ENCODE data around the gene FUT3. TPM values are rescaled to one million over a fixed set of nuclear protein-coding genes. Genes with fewer than 3 reads are reported as not detected.

The FUT3 gene
- total and polyA plus RNA-seq, 2 of the 8 experiments (the other 6 are each of a cell fraction or from before 2014, with no cell fraction given) = 0.15 to 0.63 TPM

DNA sequence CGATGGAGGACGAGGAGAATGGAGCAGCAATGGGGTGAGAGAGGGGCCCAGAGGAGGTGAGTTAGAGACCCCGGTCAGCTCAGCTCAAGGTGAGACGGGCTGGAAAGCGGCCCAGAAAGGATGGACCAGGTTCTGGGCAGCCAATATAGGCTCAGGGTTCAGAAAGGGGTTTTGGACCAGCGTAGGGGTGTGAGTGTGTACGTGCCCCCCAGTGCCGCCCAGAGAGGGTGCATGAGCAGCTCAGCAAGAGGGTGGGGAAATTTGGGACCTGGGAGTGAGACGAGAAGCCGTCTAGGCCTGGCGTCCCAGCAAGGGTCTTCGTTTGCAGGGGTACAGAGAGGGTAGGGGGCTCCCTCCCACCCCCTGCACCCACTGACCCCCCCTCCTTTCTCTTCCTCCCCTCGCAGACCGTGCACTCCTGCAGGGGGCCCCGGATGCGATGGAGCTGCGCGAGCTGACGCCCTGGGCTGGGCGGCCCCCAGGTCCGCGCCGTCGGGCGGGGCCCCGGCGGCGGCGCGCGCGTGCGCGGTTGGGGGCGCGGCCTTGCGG is 23.8 kb downstream of the FUT3 start:
- no peak overlapping the region for H3K14ac ChIP-seq (ENCODE audit: insufficient read length)
- peaks cover 0 to 8% (median 6%) of the 10 kb centered on the region in 4 experiments; a peak in 6 of 7 replicates for H3K4me1 ChIP-seq (replicated peaks in 1 of 4; ENCODE audit: control insufficient read depth in 3 of 4, insufficient read depth in 4 of 4, low read length in 3 of 4)
- ChIA-PET CTCF (ENCODE audit: partially characterized antibody) (interaction anchor here (0.9 to 7.8 kb wide), 10 partner anchors 12 to 195 kb away, joined by 3 to 58 read pairs (median 5); partner anchors contain the start of genes FUT6, NDUFA11, NRTN and VMAC), POLR2A (ENCODE audit: partially characterized antibody) (interaction anchor here (0.7 to 5.9 kb wide), 35 partner anchors 9 to 1483 kb away, joined by 3 to 43 read pairs (median 6); partner anchors contain the start of genes DUS3L, FUT3, NDUFA11 and NRTN)
- H2AK5ac ChIP-seq (ENCODE audit: low read depth, low read length) = no peak overlapping the region
- H2AFZ ChIP-seq (ENCODE audit: low read length) = no peak overlapping the region
- peak overlapping the region; percentile 74 for H4K5ac ChIP-seq (ENCODE audit: insufficient read length, low read depth, low read length)
- no peaks in the 10 kb centered on the region; a peak in 1 of 7 replicates for H3K27me3 ChIP-seq (replicated peaks in 1 of 4; ENCODE audit: control insufficient read depth in 3 of 4, extremely low read depth in 1 of 4, insufficient read depth in 3 of 4, low read length in 3 of 4)
- H2BK120ac ChIP-seq (replicated peaks; ENCODE audit: low read depth, low read length) = no peak overlapping the region
- H3K23ac ChIP-seq (ENCODE audit: insufficient read length) = no peak overlapping the region
- H2BK5ac ChIP-seq (ENCODE audit: low read depth, low read length) = no peak overlapping the region; the same call in 1 of the 2 replicates
- peak overlapping the region; percentile 97; the same call in 1 of the 2 replicates for H4K8ac ChIP-seq (ENCODE audit: extremely low read depth, insufficient read depth, low read length)
- 0 out of 2 replicates have a peak overlapping the region, but pooled peaks have one; percentile 9 for H2BK12ac ChIP-seq (ENCODE audit: low read depth, low read length)
- 0 out of 2 replicates have a peak overlapping the region, but pooled peaks have one; percentile 48 for H2BK20ac ChIP-seq (ENCODE audit: low read length)
- H3K4me3 ChIP-seq (ENCODE audit: extremely low read depth in 1 of 4, insufficient read depth in 2 of 4, low read depth in 3 of 4, low read length in 4 of 4) = peak overlapping the region; percentile 72 to 89 (median 76); a peak in 6 of 8 replicates
- H2BK15ac ChIP-seq (ENCODE audit: low read length) = no peak overlapping the region
- H3K4ac ChIP-seq (replicated peaks; ENCODE audit: insufficient read length, low read depth, low read length) = no peak overlapping the region
- H3K9ac ChIP-seq (replicated peaks in 1 of 4; ENCODE audit: extremely low read depth in 1 of 4, low read depth in 3 of 4, low read length in 3 of 4) = peak overlapping the region in 2 of 4 experiments; percentile 90 to 93; a peak in 4 of 7 replicates
- H3K79me2 ChIP-seq (ENCODE audit: control insufficient read depth in 1 of 2, insufficient read depth in 2 of 2, low read length in 2 of 2) = no peaks in the 10 kb centered on the region
- H3K27ac ChIP-seq (ENCODE audit: low read depth, low read length) = no peak overlapping the region; the same call in 1 of the 2 replicates
- H4K20me1 ChIP-seq (replicated peaks in 1 of 2; ENCODE audit: control insufficient read depth in 1 of 2, insufficient read depth in 2 of 2, low read length in 2 of 2) = peaks cover 0 to 2% of the 10 kb centered on the region in 2 experiments
- FAIRE-seq = no peak
- no peak for DNase-seq (ENCODE audit: low read depth in 1 of 2, low spot score in 2 of 2)
- H3K18ac ChIP-seq (ENCODE audit: extremely low read depth, low read length) = peak overlapping the region; percentile 32
- peak overlapping the region; percentile 67 to 99 for H3K4me2 ChIP-seq (ENCODE audit: insufficient read depth in 1 of 2, low read depth in 2 of 2, low read length in 2 of 2)
- H4K91ac ChIP-seq (replicated peaks; ENCODE audit: insufficient read length, low read length) = peak overlapping the region; percentile 17
- no peaks in the 10 kb centered on the region for H3K36me3 ChIP-seq (ENCODE audit: control insufficient read depth in 2 of 4, insufficient read depth in 4 of 4, low read length in 3 of 4)
- no peaks in the 10 kb centered on the region for H3K9me3 ChIP-seq (ENCODE audit: insufficient read depth in 2 of 2, low read depth in 1 of 2, low read length in 1 of 2)
- 18% methylated on average over 37 of the region's 37 CpGs; no CpG with 5 or more reads in 1 of the 2 experiments for WGBS, 2 experiments (ENCODE audit: extremely low coverage in 1 of 2, insufficient coverage in 1 of 2, insufficient read length in 1 of 2, insufficient replicate concordance in 2 of 2, low coverage in 1 of 2, low lambda C conversion rate in 2 of 2, missing lambda C conversion rate in 1 of 2)
- H3K23me2 ChIP-seq (ENCODE audit: low read depth, low read length) = peaks cover 12% of the 10 kb centered on the region; the same call in 1 of the 2 replicates
- no peaks in the 10 kb centered on the region for H3K79me1 ChIP-seq (ENCODE audit: low read depth, low read length)
- H3K56ac ChIP-seq (replicated peaks; ENCODE audit: insufficient read length, low read depth, low read length) = no peak overlapping the region
- TF ChIP-seq JUN (IDR thresholded peaks at IDR 0.05; ENCODE audit: low read depth, low read length) = no peak

All from H1 (cell line).